Vein endothelial cell (primary cell): ENCODE measurements around the gene ZBTB47. TPM values are rescaled to one million over a fixed set of nuclear protein-coding genes. Genes with fewer than 3 reads are reported as not detected.

Experiments
- total RNA-seq: library from RNA; depleted of rRNA; stranded (reverse); fragments of >200 nt; gene quantifications from 2 replicates; pipeline ENCODE4 v1.2.3, GENCODE V29; 2012

ZBTB47 gene
- total RNA-seq = 17.8 and 22.9 TPM in 2 replicates

DNA sequence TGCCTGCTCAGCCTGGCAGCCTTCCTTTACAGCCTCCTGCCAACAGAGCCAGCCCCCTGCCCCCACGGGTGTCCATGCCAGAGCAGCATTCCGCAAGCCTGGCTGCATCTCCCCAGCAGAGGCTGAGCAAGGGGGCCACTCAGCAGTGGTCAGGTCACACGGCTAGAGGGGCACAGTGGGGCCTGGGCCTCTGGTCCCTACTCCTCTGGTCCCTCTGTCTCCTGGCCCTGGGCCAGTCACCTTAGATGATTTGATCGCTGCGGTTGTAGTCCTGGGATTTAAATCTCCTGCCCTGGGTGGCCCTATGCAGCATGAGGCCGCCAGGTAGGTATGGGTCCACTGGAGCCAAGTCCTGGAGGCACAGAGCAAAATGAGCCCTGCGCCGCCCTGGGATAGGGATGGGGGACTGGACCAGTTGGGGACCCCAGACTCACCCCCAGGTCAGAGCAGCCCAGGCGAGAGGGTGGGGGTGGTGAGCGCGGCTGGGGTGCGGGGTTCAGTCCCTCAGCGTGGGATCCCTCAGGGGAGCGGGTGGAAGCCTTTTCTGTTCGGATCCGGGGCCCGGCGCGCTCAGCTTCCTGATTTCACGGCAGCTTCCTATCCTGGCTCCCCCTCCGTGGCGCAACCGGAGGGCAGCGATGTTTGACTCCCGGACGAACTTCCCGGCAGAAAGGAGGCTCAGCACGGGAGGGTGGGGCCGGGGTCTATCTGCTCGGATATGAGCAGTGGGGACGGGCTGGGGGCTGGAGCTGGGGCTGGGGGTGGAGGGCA, at the start of gene ZBTB47:
TSS of gene ZBTB47 (plus strand) at position 138 of the 771 bp plus-strand sequence. CDS start 4,659 bp downstream, outside the sequence.

DNA sequence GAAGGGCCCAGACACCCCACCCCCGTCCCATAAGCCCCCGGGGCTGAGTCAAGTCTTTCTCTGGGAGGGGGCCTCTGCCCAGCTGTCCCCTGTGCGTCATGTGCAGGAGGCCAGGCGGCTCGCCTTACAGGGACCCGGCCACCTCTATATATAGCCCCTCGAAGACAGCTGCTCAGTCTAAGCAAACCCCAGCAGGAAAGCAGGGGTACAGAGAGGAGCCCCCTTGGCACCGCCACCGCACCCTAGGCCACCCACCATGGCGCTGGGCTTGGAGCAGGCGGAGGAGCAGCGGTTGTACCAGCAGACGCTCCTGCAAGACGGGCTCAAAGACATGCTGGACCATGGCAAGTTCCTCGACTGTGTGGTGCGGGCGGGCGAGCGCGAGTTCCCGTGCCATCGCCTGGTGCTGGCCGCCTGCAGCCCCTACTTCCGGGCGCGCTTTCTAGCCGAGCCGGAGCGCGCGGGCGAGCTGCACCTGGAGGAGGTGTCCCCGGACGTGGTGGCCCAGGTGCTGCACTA, 31.9 kb downstream of the ZBTB47 start, which contains the start of gene KLHL40:
TSS of gene KLHL40 (plus strand) at position 175 of the 519 bp plus-strand sequence. CDS start at position 257, 82 bp downstream.

GRCh38 chr3:42702066-42702951, 48.8 kb downstream of the ZBTB47 start, which contains the start of gene HHATL:
Gene HHATL, minus strand, starts transcription at chr3:42702798. Its CDS starts 1,972 bp downstream, at chr3:42700826.

Other genes with a start within 250 kb of the ZBTB47 start
- not detected in 2 replicates for gene LYZL4, start 243.1 kb upstream of the ZBTB47 start, total RNA-seq
- gene VIPR1, start 151.1 kb upstream of the ZBTB47 start, total RNA-seq = 0.96 and 2.0 TPM in 2 replicates
- gene SEC22C, start 71.7 kb upstream of the ZBTB47 start, total RNA-seq = 60.8 and 85.9 TPM in 2 replicates
- gene SS18L2, start 62.8 kb upstream of the ZBTB47 start, total RNA-seq = 19.1 and 20.9 TPM in 2 replicates
- 77.7 and 100 TPM in 2 replicates for gene NKTR, start 53.0 kb upstream of the ZBTB47 start, total RNA-seq
- gene KLHL40, start 31.8 kb downstream of the ZBTB47 start, total RNA-seq = not detected in 2 replicates
- not detected in 2 replicates for gene HHATL, start 49.1 kb downstream of the ZBTB47 start, total RNA-seq
- gene CCDC13, start 119.6 kb downstream of the ZBTB47 start, total RNA-seq = 0.76 TPM in 1 of 2 replicates, not detected in the other
- gene HIGD1A, start 150.8 kb downstream of the ZBTB47 start, total RNA-seq = 87.2 and 137 TPM in 2 replicates
- gene ACKR2, start 155.7 kb downstream of the ZBTB47 start, total RNA-seq = not detected in 2 replicates
- not detected in 2 replicates for gene CYP8B1, start 222.2 kb downstream of the ZBTB47 start, total RNA-seq